ENCODE results near the gene FBXO21.

Gene FBXO21

GRCh38 chr12:117158096-117158495 is 32.2 kb downstream of the FBXO21 start:
- Histone ChIP-seq H3K27me3 (ENCODE audit: control insufficient read depth in 2 of 2, insufficient read depth in 2 of 2, low read length in 2 of 2) (no peaks in the 10 kb centered on the region), H3K9ac (ENCODE audit: low read depth in 1 of 2, low read length in 2 of 2) (no peak overlapping the region), H3K36me3 (ENCODE audit: control insufficient read depth in 2 of 2, insufficient read depth in 2 of 2, low read length in 2 of 2) (peaks cover 67 to 86% of the 10 kb centered on the region in 2 donors), H3K27ac (ENCODE audit: low read depth in 2 of 2, low read length in 2 of 2) (no peak overlapping the region), H3K9me3 (ENCODE audit: control insufficient read depth in 2 of 2, low read length in 2 of 2) (no peaks in the 10 kb centered on the region), H3K4me3 (ENCODE audit: low read length in 2 of 2) (no peak overlapping the region), H3K4me1 (ENCODE audit: control insufficient read depth in 2 of 2, insufficient read depth in 2 of 2, low read length in 2 of 2) (no peaks in the 10 kb centered on the region)

GRCh38 chr12:117155278-117156060 is 34.8 kb downstream of the FBXO21 start:
- Histone ChIP-seq H3K27ac (ENCODE audit: low read depth in 2 of 2, low read length in 2 of 2) (no peak overlapping the region), H3K9ac (ENCODE audit: low read depth in 1 of 2, low read length in 2 of 2) (no peak overlapping the region), H3K27me3 (ENCODE audit: control insufficient read depth in 2 of 2, insufficient read depth in 2 of 2, low read length in 2 of 2) (no peaks in the 10 kb centered on the region), H3K4me3 (ENCODE audit: low read length in 2 of 2) (no peak overlapping the region), H3K4me1 (ENCODE audit: control insufficient read depth in 2 of 2, insufficient read depth in 2 of 2, low read length in 2 of 2) (no peaks in the 10 kb centered on the region), H3K36me3 (ENCODE audit: control insufficient read depth in 2 of 2, insufficient read depth in 2 of 2, low read length in 2 of 2) (peaks cover 50 to 69% of the 10 kb centered on the region in 2 donors), H3K9me3 (ENCODE audit: control insufficient read depth in 2 of 2, low read length in 2 of 2) (no peaks in the 10 kb centered on the region)

- no peak overlapping the region for H3K27ac ChIP-seq (ENCODE audit: low read depth in 2 of 2, low read length in 2 of 2)
- no peaks in the 10 kb centered on the region for H3K4me1 ChIP-seq (ENCODE audit: control insufficient read depth in 2 of 2, insufficient read depth in 2 of 2, low read length in 2 of 2)
- peaks cover 38 to 58% of the 10 kb centered on the region in 2 donors for H3K36me3 ChIP-seq (ENCODE audit: control insufficient read depth in 2 of 2, insufficient read depth in 2 of 2, low read length in 2 of 2)
- H3K27me3 ChIP-seq (ENCODE audit: control insufficient read depth in 2 of 2, insufficient read depth in 2 of 2, low read length in 2 of 2) = no peaks in the 10 kb centered on the region
- H3K9me3 ChIP-seq (ENCODE audit: control insufficient read depth in 2 of 2, low read length in 2 of 2) = no peaks in the 10 kb centered on the region
- H3K9ac ChIP-seq (ENCODE audit: low read depth in 1 of 2, low read length in 2 of 2) = no peak overlapping the region
- no peak overlapping the region for H3K4me3 ChIP-seq (ENCODE audit: low read length in 2 of 2)
Measured at GRCh38 chr12:117152793-117153775, 37.2 kb downstream of the FBXO21 start.

DNA sequence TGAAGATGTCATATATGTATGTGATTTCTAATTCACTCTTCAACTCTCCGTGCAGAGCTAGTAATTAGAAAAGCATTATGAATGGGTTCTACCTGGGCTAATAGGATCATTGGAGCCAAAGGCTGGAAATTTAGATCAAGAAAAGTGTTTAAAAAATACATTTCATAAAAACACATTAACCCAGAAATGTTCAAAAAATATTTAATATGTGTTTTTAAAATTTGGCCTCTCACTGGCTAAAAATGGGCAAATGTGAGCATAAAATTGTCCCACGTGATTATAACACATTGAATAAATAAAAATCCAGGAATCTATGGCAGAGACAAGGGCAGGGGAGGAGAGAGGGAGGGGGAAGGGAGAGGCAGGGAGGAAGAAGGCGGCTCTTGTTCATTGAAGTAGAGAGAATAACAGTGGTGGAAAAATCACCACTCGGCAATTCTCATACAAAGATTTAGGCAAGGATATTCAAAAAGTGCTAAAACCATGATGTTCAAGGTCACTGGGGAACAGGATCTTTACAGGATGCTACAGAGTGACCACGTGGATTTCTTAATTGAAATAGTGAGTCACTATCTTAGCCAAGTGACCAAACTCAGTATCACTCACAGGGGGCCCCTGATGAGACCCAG is 38.8 kb downstream of the FBXO21 start:
- Histone ChIP-seq H3K36me3 (ENCODE audit: control insufficient read depth in 2 of 2, insufficient read depth in 2 of 2, low read length in 2 of 2) (peaks cover 33 to 51% of the 10 kb centered on the region in 2 donors), H3K4me3 (ENCODE audit: low read length in 2 of 2) (no peak overlapping the region), H3K9ac (ENCODE audit: low read depth in 1 of 2, low read length in 2 of 2) (no peak overlapping the region), H3K9me3 (ENCODE audit: control insufficient read depth in 2 of 2, low read length in 2 of 2) (no peaks in the 10 kb centered on the region), H3K27me3 (ENCODE audit: control insufficient read depth in 2 of 2, insufficient read depth in 2 of 2, low read length in 2 of 2) (no peaks in the 10 kb centered on the region), H3K27ac (ENCODE audit: low read depth in 2 of 2, low read length in 2 of 2) (no peak overlapping the region), H3K4me1 (ENCODE audit: control insufficient read depth in 2 of 2, insufficient read depth in 2 of 2, low read length in 2 of 2) (no peaks in the 10 kb centered on the region)

- no peak overlapping the region for H3K27ac ChIP-seq (ENCODE audit: low read depth in 2 of 2, low read length in 2 of 2)
- H3K27me3 ChIP-seq (ENCODE audit: control insufficient read depth in 2 of 2, insufficient read depth in 2 of 2, low read length in 2 of 2) = no peaks in the 10 kb centered on the region
- no peaks in the 10 kb centered on the region for H3K4me1 ChIP-seq (ENCODE audit: control insufficient read depth in 2 of 2, insufficient read depth in 2 of 2, low read length in 2 of 2)
- no peak overlapping the region for H3K9ac ChIP-seq (ENCODE audit: low read depth in 1 of 2, low read length in 2 of 2)
- peaks cover 26 to 48% of the 10 kb centered on the region in 2 donors for H3K36me3 ChIP-seq (ENCODE audit: control insufficient read depth in 2 of 2, insufficient read depth in 2 of 2, low read length in 2 of 2)
- H3K9me3 ChIP-seq (ENCODE audit: control insufficient read depth in 2 of 2, low read length in 2 of 2) = no peaks in the 10 kb centered on the region
- H3K4me3 ChIP-seq (ENCODE audit: low read length in 2 of 2) = no peak overlapping the region
Measured at GRCh38 chr12:117149431-117149830, 40.8 kb downstream of the FBXO21 start.

- no peak overlapping the region for H3K27ac ChIP-seq (ENCODE audit: low read depth in 2 of 2, low read length in 2 of 2)
- peaks cover 26 to 47% of the 10 kb centered on the region in 2 donors for H3K36me3 ChIP-seq (ENCODE audit: control insufficient read depth in 2 of 2, insufficient read depth in 2 of 2, low read length in 2 of 2)
- no peaks in the 10 kb centered on the region for H3K4me1 ChIP-seq (ENCODE audit: control insufficient read depth in 2 of 2, insufficient read depth in 2 of 2, low read length in 2 of 2)
- H3K4me3 ChIP-seq (ENCODE audit: low read length in 2 of 2) = no peak overlapping the region
- H3K27me3 ChIP-seq (ENCODE audit: control insufficient read depth in 2 of 2, insufficient read depth in 2 of 2, low read length in 2 of 2) = no peaks in the 10 kb centered on the region
- H3K9ac ChIP-seq (ENCODE audit: low read depth in 1 of 2, low read length in 2 of 2) = no peak overlapping the region
- no peaks in the 10 kb centered on the region for H3K9me3 ChIP-seq (ENCODE audit: control insufficient read depth in 2 of 2, low read length in 2 of 2)
Measured at GRCh38 chr12:117148642-117149041, 41.6 kb downstream of the FBXO21 start.

DNA sequence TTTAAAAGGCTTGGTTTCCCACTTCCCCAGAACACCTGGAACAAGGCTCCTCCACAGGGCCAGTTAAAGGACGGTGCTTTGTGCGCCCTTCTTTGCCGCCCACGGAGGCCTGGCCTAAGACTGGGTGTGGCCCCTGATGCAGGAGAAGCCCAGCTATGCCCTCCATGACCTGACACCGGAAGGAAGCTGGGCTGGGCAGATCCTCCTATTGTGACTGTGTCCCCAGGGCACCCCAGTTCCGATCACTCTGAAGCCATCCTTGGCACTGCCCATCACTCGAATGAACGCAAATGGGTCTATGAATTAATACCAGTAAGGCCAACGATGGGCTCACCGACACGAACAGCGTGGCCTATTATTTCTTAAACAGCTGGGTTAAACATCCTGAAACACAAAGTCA is 42.6 kb downstream of the FBXO21 start:
- no peak overlapping the region for H3K27ac ChIP-seq (ENCODE audit: low read depth in 2 of 2, low read length in 2 of 2)
- H3K4me3 ChIP-seq (ENCODE audit: low read length in 2 of 2) = no peak overlapping the region
- no peaks in the 10 kb centered on the region for H3K4me1 ChIP-seq (ENCODE audit: control insufficient read depth in 2 of 2, insufficient read depth in 2 of 2, low read length in 2 of 2)
- H3K27me3 ChIP-seq (ENCODE audit: control insufficient read depth in 2 of 2, insufficient read depth in 2 of 2, low read length in 2 of 2) = no peaks in the 10 kb centered on the region
- peaks cover 20 to 38% of the 10 kb centered on the region in 2 donors for H3K36me3 ChIP-seq (ENCODE audit: control insufficient read depth in 2 of 2, insufficient read depth in 2 of 2, low read length in 2 of 2)
- H3K9me3 ChIP-seq (ENCODE audit: control insufficient read depth in 2 of 2, low read length in 2 of 2) = no peaks in the 10 kb centered on the region
- H3K9ac ChIP-seq (ENCODE audit: low read depth in 1 of 2, low read length in 2 of 2) = no peak overlapping the region

- no peak overlapping the region for H3K9ac ChIP-seq (ENCODE audit: low read depth in 1 of 2, low read length in 2 of 2)
- H3K9me3 ChIP-seq (ENCODE audit: control insufficient read depth in 2 of 2, low read length in 2 of 2) = no peaks in the 10 kb centered on the region
- H3K27me3 ChIP-seq (ENCODE audit: control insufficient read depth in 2 of 2, insufficient read depth in 2 of 2, low read length in 2 of 2) = no peaks in the 10 kb centered on the region
- no peak overlapping the region for H3K27ac ChIP-seq (ENCODE audit: low read depth in 2 of 2, low read length in 2 of 2)
- no peak overlapping the region for H3K4me3 ChIP-seq (ENCODE audit: low read length in 2 of 2)
- peaks cover 0 to 1% of the 10 kb centered on the region in 2 donors for H3K4me1 ChIP-seq (ENCODE audit: control insufficient read depth in 2 of 2, insufficient read depth in 2 of 2, low read length in 2 of 2)
- peaks cover 16 to 36% of the 10 kb centered on the region in 2 donors for H3K36me3 ChIP-seq (ENCODE audit: control insufficient read depth in 2 of 2, insufficient read depth in 2 of 2, low read length in 2 of 2)
Measured at GRCh38 chr12:117145597-117146154, 44.6 kb downstream of the FBXO21 start.

GRCh38 chr12:117144599-117144998 is 45.7 kb downstream of the FBXO21 start:
- H3K9ac ChIP-seq (ENCODE audit: low read depth in 1 of 2, low read length in 2 of 2) = no peak overlapping the region
- no peaks in the 10 kb centered on the region for H3K9me3 ChIP-seq (ENCODE audit: control insufficient read depth in 2 of 2, low read length in 2 of 2)
- peaks cover 16 to 30% of the 10 kb centered on the region in 2 donors for H3K36me3 ChIP-seq (ENCODE audit: control insufficient read depth in 2 of 2, insufficient read depth in 2 of 2, low read length in 2 of 2)

More at GRCh38 chr12:117144599-117144998, 45.7 kb downstream of the FBXO21 start:
- H3K27ac ChIP-seq (ENCODE audit: low read depth in 2 of 2, low read length in 2 of 2) = no peak overlapping the region
- no peaks in the 10 kb centered on the region for H3K27me3 ChIP-seq (ENCODE audit: control insufficient read depth in 2 of 2, insufficient read depth in 2 of 2, low read length in 2 of 2)
- H3K4me3 ChIP-seq (ENCODE audit: low read length in 2 of 2) = no peak overlapping the region
- H3K4me1 ChIP-seq (ENCODE audit: control insufficient read depth in 2 of 2, insufficient read depth in 2 of 2, low read length in 2 of 2) = peaks cover 0 to 8% of the 10 kb centered on the region in 2 donors
